HCT116 (cell line): ENCODE results near the gene HOXD3.

ENCODE experiments used
- CEBPB ChIP-seq: IDR thresholded peaks from 2 replicates; pipeline ENCODE4 v1.6.1; 2012; ENCODE audit warnings: low read depth
- CTCF ChIP-seq, 3 experiments: fragments of 200-600 bp in 1 of 3; sonication (generic) in 1 of 3; IDR thresholded peaks in 2 of 3; conservative IDR thresholded peaks in 1 of 3; 2 replicates each; pipeline ENCODE4 v1.5.1; 2012 to 2017; ENCODE audit warnings: low read depth in 2 of 3, low read length in 2 of 3, antibody characterized with exemption in 1 of 3, borderline replicate concordance in 1 of 3, control low read depth in 1 of 3, mild to moderate bottlenecking in 1 of 3, mixed read lengths in 1 of 3, mixed run types in 1 of 3, moderate library complexity in 1 of 3; ENCODE audit not compliant: insufficient read depth in 1 of 3
- EZH2 ChIP-seq: fragments of 200-600 bp; sonication (generic); IDR thresholded peaks from 2 replicates; pipeline ENCODE4 v1.6.1; 2017; ENCODE audit warnings: antibody characterized with exemption, mixed run types
- EZH2phosphoT487 ChIP-seq: fragments of 200-600 bp; IDR thresholded peaks from 2 replicates; pipeline ENCODE4 v1.6.1; 2018; ENCODE audit warnings: antibody characterized with exemption, borderline replicate concordance
- POLR2A ChIP-seq: IDR thresholded peaks from 2 replicates; pipeline ENCODE4 v1.7.0; 2011; ENCODE audit warnings: borderline replicate concordance; ENCODE audit not compliant: insufficient read depth, insufficient read length; ENCODE audit errors: extremely low read depth
- RAD21 ChIP-seq: IDR thresholded peaks from 2 replicates; pipeline ENCODE4 v1.6.1; 2012; ENCODE audit warnings: low read depth, mild to moderate bottlenecking
- ZFX ChIP-seq: fragments of 450-650 bp; IDR thresholded peaks from 2 replicates; pipeline ENCODE4 v1.6.1; 2017

- TF ChIP-seq CTCF (IDR thresholded peaks at IDR 0.05 in 2 of 3, conservative IDR thresholded peaks at IDR 0.05 in 1 of 3; ENCODE audit: borderline replicate concordance in 1 of 3, insufficient read depth in 1 of 3, low read depth in 2 of 3, low read length in 2 of 3) (no peak), CEBPB (no peak), ZFX (no peak), EZH2 (no peak), POLR2A (no peak), EZH2phosphoT487 (no peak), RAD21 (no peak)
Measured at GRCh38 chr2:176152350-176153181, 4.5 kb upstream of the HOXD3 start.
